H9 (cell line): Measurements from ENCODE around the gene ROBO3. TPM values are rescaled to one million over a fixed set of nuclear protein-coding genes. Genes with fewer than 3 reads are reported as not detected.

Experiments
- DNase-seq: peaks from one replicate; pipeline ENCODE4 v3.0.0-alpha.2; 2017
- H2AFZ ChIP-seq: one replicate; pipeline ENCODE4 v1.6.1; 2013; ENCODE audit warnings: mild to moderate bottlenecking, low read length, control low read depth, moderate library complexity
- H2AK5ac ChIP-seq: 2 replicates; pipeline ENCODE4 v1.6.1; 2013; ENCODE audit warnings: low read length, control low read depth, mixed read lengths; ENCODE audit not compliant: insufficient read length
- H2BK120ac ChIP-seq: one replicate; pipeline ENCODE4 v1.6.1; 2013; ENCODE audit warnings: low read depth, mild to moderate bottlenecking, low read length, control low read depth, inconsistent platforms; ENCODE audit not compliant: poor library complexity, severe bottlenecking
- H2BK12ac ChIP-seq: 2 replicates; pipeline ENCODE4 v1.6.1; 2013; ENCODE audit warnings: low read length, control low read depth, mixed read lengths, low read depth; ENCODE audit not compliant: insufficient read length
- H2BK15ac ChIP-seq: 2 replicates; pipeline ENCODE4 v1.6.1; 2013; ENCODE audit warnings: low read depth, low read length, control low read depth
- H2BK20ac ChIP-seq: one replicate; pipeline ENCODE4 v1.6.1; 2013; ENCODE audit warnings: low read depth, mild to moderate bottlenecking, low read length, control low read depth, inconsistent platforms; ENCODE audit not compliant: poor library complexity, severe bottlenecking
- H2BK5ac ChIP-seq: 2 replicates; pipeline ENCODE4 v1.6.1; 2013; ENCODE audit warnings: low read length, control low read depth, mixed read lengths; ENCODE audit not compliant: insufficient read length
- H3K14ac ChIP-seq: 2 replicates; pipeline ENCODE4 v1.6.1; 2013; ENCODE audit warnings: low read length, control low read depth; ENCODE audit not compliant: insufficient read depth
- H3K18ac ChIP-seq: 2 replicates; pipeline ENCODE4 v1.6.1; 2013; ENCODE audit warnings: low read depth, mild to moderate bottlenecking, mixed read lengths, low read length, control low read depth; ENCODE audit not compliant: insufficient read length
- H3K23ac ChIP-seq: 2 replicates; pipeline ENCODE4 v1.6.1; 2013; ENCODE audit warnings: low read length, control low read depth, mixed read lengths, low read depth; ENCODE audit not compliant: insufficient read length
- H3K23me2 ChIP-seq: 2 replicates; pipeline ENCODE4 v1.6.1; 2013; ENCODE audit warnings: low read depth, mild to moderate bottlenecking, mixed read lengths, low read length, control low read depth; ENCODE audit not compliant: insufficient read length, poor library complexity, severe bottlenecking
- H3K27ac ChIP-seq: 2 replicates; pipeline ENCODE4 v1.5.1; 2013; ENCODE audit warnings: low read length, control low read depth, mixed read lengths, low read depth; ENCODE audit not compliant: insufficient read length
- H3K27me3 ChIP-seq: 2 replicates; pipeline ENCODE4 v1.6.1; 2013; ENCODE audit warnings: low read length, control low read depth, inconsistent platforms; ENCODE audit not compliant: insufficient read depth
- H3K4ac ChIP-seq: 2 replicates; pipeline ENCODE4 v1.6.1; 2013; ENCODE audit warnings: low read depth, mild to moderate bottlenecking, control low read depth, inconsistent platforms, low read length, moderate library complexity
- H3K4me1 ChIP-seq: 2 replicates; pipeline ENCODE4 v1.6.1; 2013; ENCODE audit warnings: low read length, control low read depth, inconsistent platforms; ENCODE audit not compliant: insufficient read depth
- H3K4me2 ChIP-seq: 2 replicates; pipeline ENCODE4 v1.6.1; 2013; ENCODE audit warnings: low read length, control low read depth, mixed read lengths; ENCODE audit not compliant: insufficient read length, insufficient read depth
- H3K56ac ChIP-seq: 2 replicates; pipeline ENCODE4 v1.6.1; 2013; ENCODE audit warnings: low read depth, mild to moderate bottlenecking, mixed read lengths, low read length, control low read depth; ENCODE audit not compliant: insufficient read length
- H3K79me1 ChIP-seq: 2 replicates; pipeline ENCODE4 v1.6.1; 2013; ENCODE audit warnings: low read depth, mild to moderate bottlenecking, moderate library complexity, low read length, control low read depth, inconsistent platforms; ENCODE audit not compliant: insufficient read depth, poor library complexity, severe bottlenecking
- H3K79me2 ChIP-seq: 2 replicates; pipeline ENCODE4 v1.6.1; 2013; ENCODE audit warnings: low read length, control low read depth, inconsistent platforms; ENCODE audit not compliant: insufficient read depth
- H3K9ac ChIP-seq: 2 replicates; pipeline ENCODE4 v1.6.1; 2013; ENCODE audit warnings: low read length, control low read depth, mixed read lengths; ENCODE audit not compliant: insufficient read length; ENCODE audit errors: extremely low read depth
- H3K9me3 ChIP-seq: one replicate; pipeline ENCODE4 v1.6.1; 2013; ENCODE audit warnings: low read depth, low read length, inconsistent platforms; ENCODE audit not compliant: control insufficient read depth
- H3T11ph ChIP-seq: one replicate; pipeline ENCODE4 v1.6.1; 2013; ENCODE audit warnings: mild to moderate bottlenecking, low read length, control low read depth, inconsistent platforms
- H4K20me1 ChIP-seq: one replicate; pipeline ENCODE4 v1.6.1; 2013; ENCODE audit not compliant: control insufficient read depth, insufficient read length, insufficient read depth
- H4K5ac ChIP-seq: 2 replicates; pipeline ENCODE4 v1.6.1; 2013; ENCODE audit warnings: low read depth, mild to moderate bottlenecking, mixed read lengths, low read length, control low read depth; ENCODE audit not compliant: insufficient read length
- H4K8ac ChIP-seq: replicated peaks from 2 replicates; pipeline ENCODE4 v1.6.1; 2013; ENCODE audit warnings: low read length, control low read depth, mixed read lengths, low read depth; ENCODE audit not compliant: insufficient read length
- H4K91ac ChIP-seq: 2 replicates; pipeline ENCODE4 v1.6.1; 2013; ENCODE audit warnings: low read depth, mild to moderate bottlenecking, moderate library complexity, mixed read lengths, low read length, control low read depth; ENCODE audit not compliant: insufficient read length
- H3K27ac Mint-ChIP-seq, 3 experiments: 2 replicates in 2 of 3; 3 replicates in 1 of 3; pipeline ENCODE4 v1.8.0; 2020 to 2021; ENCODE audit warnings: mixed read lengths in 3 of 3, mild to moderate bottlenecking in 1 of 3, moderate library complexity in 1 of 3
- H3K27me3 Mint-ChIP-seq: 2 replicates; pipeline ENCODE4 v1.8.0; 2021; ENCODE audit warnings: low read depth, mild to moderate bottlenecking, moderate library complexity, mixed read lengths
- H3K36me3 Mint-ChIP-seq, 3 experiments: 2 replicates in 2 of 3; 3 replicates in 1 of 3; pipeline ENCODE4 v1.8.0; 2020 to 2021; ENCODE audit warnings: low read depth in 3 of 3, mixed read lengths in 3 of 3; ENCODE audit not compliant: insufficient read depth in 1 of 3
- H3K4me1 Mint-ChIP-seq, 2 experiments: 2 replicates each; pipeline ENCODE4 v1.8.0; 2020; ENCODE audit warnings: mixed read lengths in 2 of 2
- H3K4me3 Mint-ChIP-seq, 2 experiments: 2 replicates in 1 of 2; 3 replicates in 1 of 2; pipeline ENCODE4 v1.8.0; 2020 to 2021; ENCODE audit warnings: mild to moderate bottlenecking in 2 of 2, mixed read lengths in 2 of 2, moderate library complexity in 1 of 2
- H3K9me3 Mint-ChIP-seq, 2 experiments: 2 replicates in 1 of 2; 3 replicates in 1 of 2; pipeline ENCODE4 v1.8.0; 2020; ENCODE audit warnings: mild to moderate bottlenecking in 2 of 2, mixed read lengths in 2 of 2, moderate library complexity in 1 of 2
- WGBS: extraction: QIAGEN DNeasy Blood & Tissue Kit; methylation state at CpG from one replicate; pipeline ENCODE4 v1.1.7; 2013; ENCODE audit warnings: missing lambda C conversion rate, low lambda C conversion rate, mixed read lengths; ENCODE audit not compliant: insufficient read length; ENCODE audit errors: extremely low coverage; 5-methylcytosine and 5-hydroxymethylcytosine counted together
- total RNA-seq: library from RNA; stranded (reverse); gene quantifications from 2 replicates; pipeline ENCODE4 v1.2.1, GENCODE V29; 2021
- TF ChIP-seq, protein P1 (sequence below): fragments of 200-600 bp; sonication (generic); conservative IDR thresholded peaks from 3 replicates; pipeline ENCODE4 v1.8.0; 2021; ENCODE audit warnings: antibody characterized with exemption, mild to moderate bottlenecking

The ROBO3 gene
- total RNA-seq, 1 experiment from 2014 or later: 12.6 TPM

DNA sequence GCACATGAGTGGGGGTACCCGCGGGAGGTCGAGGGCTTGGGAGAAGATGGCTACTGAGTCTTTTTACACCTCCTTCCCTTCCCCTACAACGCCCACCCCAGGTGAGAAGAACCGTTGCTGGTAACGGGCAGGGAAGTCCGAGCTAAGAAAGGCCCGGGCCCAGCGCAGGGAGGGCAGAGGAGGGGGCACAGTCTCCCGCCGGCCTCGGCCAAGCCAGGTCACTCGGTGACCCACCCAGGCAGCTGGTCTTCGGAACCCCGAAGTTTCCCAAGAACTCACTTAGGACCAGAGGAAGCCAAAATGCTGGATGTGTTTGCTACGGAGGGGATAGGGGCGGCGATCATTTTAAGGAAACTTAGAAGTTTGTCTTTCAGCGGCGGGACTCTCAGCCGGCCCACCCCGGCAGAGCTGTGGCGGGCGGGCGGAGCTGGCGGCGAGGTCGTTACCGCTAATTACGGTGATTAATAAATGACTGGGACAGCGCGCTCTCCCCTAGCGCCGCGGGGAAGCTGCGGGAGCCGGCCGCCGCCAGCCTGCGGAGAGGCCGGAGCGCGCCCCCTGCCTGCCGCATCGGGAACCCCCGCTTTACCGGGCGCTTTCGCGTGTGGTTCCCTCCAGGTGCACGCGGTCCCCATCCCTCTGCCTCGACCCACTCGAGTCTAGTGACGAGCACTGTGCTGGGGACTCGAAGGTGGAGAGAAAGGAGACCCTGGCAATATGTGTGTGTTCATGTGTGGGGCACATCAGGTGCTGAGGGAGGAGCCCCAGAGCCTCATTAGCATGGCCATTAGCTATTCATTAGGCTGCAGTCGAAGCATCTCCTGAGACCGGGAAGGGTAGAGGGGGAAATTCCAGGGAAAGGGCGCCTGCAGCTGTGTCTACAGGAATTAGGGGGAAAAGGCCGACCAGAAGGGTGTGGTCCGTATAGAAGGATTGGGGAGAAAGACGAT, 945 bp downstream of the ROBO3 start:
- Histone ChIP-seq H2BK120ac (no peak overlapping the region), H4K8ac (no peak overlapping the region), H3K23me2 (peaks cover 3% of the 10 kb centered on the region), H3K9ac (no peak overlapping the region), H3K14ac (no peak overlapping the region), H4K5ac (no peak overlapping the region), H3K23ac (no peak overlapping the region), H3K79me1 (no peaks in the 10 kb centered on the region), H3K27me3 (peaks cover 96% of the 10 kb centered on the region), H3K4ac (no peak overlapping the region), H3K18ac (no peak overlapping the region), H4K20me1 (no peaks in the 10 kb centered on the region), H2AK5ac (no peak overlapping the region), H2BK5ac (no peak overlapping the region), H3K9me3 (no peaks in the 10 kb centered on the region), H3K4me1 (no peaks in the 10 kb centered on the region; the same call in 1 of the 2 replicates), H3T11ph (no peak overlapping the region), H3K79me2 (no peaks in the 10 kb centered on the region), H3K27ac (no peak overlapping the region), H2BK12ac (no peak overlapping the region), H3K56ac (no peak overlapping the region), H2BK15ac (no peak overlapping the region), H4K91ac (no peak overlapping the region), H2AFZ (no peak overlapping the region), H2BK20ac (no peak overlapping the region), H3K4me2 (peak overlapping the region; percentile 51)
- Mint-ChIP-seq H3K9me3 (no peaks in the 10 kb centered on the region; a peak in 3 of 5 replicates), H3K4me1 (peaks cover 18 to 56% of the 10 kb centered on the region in 2 experiments), H3K36me3 (no peaks in the 10 kb centered on the region; a peak in 1 of 7 replicates), H3K27ac (no peak overlapping the region), H3K27me3 (peaks cover 100% of the 10 kb centered on the region), H3K4me3 (peak overlapping the region; percentile 44 to 73)
- TF ChIP-seq, protein P1, sequence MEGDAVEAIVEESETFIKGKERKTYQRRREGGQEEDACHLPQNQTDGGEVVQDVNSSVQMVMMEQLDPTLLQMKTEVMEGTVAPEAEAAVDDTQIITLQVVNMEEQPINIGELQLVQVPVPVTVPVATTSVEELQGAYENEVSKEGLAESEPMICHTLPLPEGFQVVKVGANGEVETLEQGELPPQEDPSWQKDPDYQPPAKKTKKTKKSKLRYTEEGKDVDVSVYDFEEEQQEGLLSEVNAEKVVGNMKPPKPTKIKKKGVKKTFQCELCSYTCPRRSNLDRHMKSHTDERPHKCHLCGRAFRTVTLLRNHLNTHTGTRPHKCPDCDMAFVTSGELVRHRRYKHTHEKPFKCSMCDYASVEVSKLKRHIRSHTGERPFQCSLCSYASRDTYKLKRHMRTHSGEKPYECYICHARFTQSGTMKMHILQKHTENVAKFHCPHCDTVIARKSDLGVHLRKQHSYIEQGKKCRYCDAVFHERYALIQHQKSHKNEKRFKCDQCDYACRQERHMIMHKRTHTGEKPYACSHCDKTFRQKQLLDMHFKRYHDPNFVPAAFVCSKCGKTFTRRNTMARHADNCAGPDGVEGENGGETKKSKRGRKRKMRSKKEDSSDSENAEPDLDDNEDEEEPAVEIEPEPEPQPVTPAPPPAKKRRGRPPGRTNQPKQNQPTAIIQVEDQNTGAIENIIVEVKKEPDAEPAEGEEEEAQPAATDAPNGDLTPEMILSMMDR: peak; percentile 94
- WGBS: no CpG with 5 or more reads among the region's 62 CpGs
- peak; percentile 64 for DNase-seq
